ENCODE measurements around the gene CLINT1. TPM values are rescaled to one million over a fixed set of nuclear protein-coding genes. Genes with fewer than 3 reads are reported as not detected.

The CLINT1 gene
- total RNA-seq, 6 experiments from 2014 or later, result 80.7 to 90.3 (median 85.5) TPM

DNA sequence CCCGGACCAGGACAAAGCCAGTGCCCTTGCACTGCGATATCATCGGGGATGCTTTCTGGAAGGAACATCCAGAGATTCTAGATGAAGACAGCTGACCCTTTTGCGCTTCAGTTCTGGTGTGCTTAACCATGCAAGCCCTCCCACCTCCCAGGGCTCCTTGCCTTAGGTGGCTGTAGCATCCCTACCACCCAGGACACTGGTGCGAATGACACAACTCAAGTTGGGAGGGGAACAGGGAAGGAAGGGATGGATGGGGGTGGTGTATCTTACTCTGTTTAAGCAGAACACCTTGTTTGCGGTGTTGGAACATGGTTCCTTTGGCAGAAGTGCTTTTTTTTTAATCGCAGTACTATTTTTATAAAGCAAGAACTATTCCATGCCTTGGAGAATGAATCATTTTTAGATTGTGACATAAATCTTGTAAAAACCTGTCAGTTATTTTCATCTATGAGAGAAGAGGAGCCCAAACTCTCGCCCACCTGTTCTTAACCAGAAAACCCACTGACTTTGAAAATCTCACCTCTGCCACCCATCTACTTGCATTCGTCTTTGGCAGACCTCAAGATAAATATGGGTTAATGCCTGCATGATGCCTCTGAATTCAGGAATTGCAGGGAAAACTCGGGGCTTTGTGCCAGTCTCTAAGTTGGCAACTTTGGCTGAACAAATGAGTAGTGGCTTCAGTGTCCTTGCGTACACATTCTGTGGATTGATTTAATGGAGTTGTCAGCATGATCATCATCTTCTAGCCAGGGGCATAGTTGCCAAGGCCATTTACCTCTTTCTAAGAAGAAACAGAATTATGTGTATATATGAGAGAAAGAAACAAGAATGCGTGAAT lies 119.3 kb downstream of the CLINT1 start:
- H3K4me1 Mint-ChIP-seq (ENCODE audit: low read depth), result peaks cover 14% of the 10 kb centered on the region
- no peak overlapping the region for H3K4me3 Mint-ChIP-seq
- DNase-seq, result no peak
- H3K27me3 Mint-ChIP-seq (ENCODE audit: insufficient read depth), result 0 out of 2 replicates have a peak, but pooled peaks cover 1% of the 10 kb centered on the region
- TF ChIP-seq CTCF (IDR thresholded peaks at IDR 0.05), result no peak
- no peaks in the 10 kb centered on the region for H3K9me3 Mint-ChIP-seq
- H3K27ac Mint-ChIP-seq, result no peak overlapping the region
- peaks cover under 1% of the 10 kb centered on the region; the same call in 1 of the 2 replicates for H3K36me3 Mint-ChIP-seq (ENCODE audit: low read depth)

- Mint-ChIP-seq H3K27ac (no peak overlapping the region), H3K36me3 (ENCODE audit: low read depth) (peaks cover 9% of the 10 kb centered on the region)
- DNase-seq, result no peak
Observed at GRCh38 chr5:157735991-157736390, 123.0 kb downstream of the CLINT1 start.

More at GRCh38 chr5:157735991-157736390, 123.0 kb downstream of the CLINT1 start:
- no peak for TF ChIP-seq CTCF (IDR thresholded peaks at IDR 0.05)
- H3K27me3 Mint-ChIP-seq (ENCODE audit: insufficient read depth), result no peaks in the 10 kb centered on the region
- peaks cover 21% of the 10 kb centered on the region for H3K4me1 Mint-ChIP-seq (ENCODE audit: low read depth)
- H3K9me3 Mint-ChIP-seq, result no peaks in the 10 kb centered on the region
- no peak overlapping the region for H3K4me3 Mint-ChIP-seq

Other genes with a start within 250 kb of the CLINT1 start
- under 1 TPM in 4 of 6 experiments, not detected in 2; 0.09 to 0.19 (median 0.12) TPM for gene SOX30, start 206.7 kb downstream of the CLINT1 start, total RNA-seq (2021; fragmentation: NEBNext Ultra II Directional; extraction: Animal tissue kit (Norgen Biotek cat#: 25700))
- not detected for gene C5orf52, start 187.6 kb downstream of the CLINT1 start, total RNA-seq (2021; fragmentation: NEBNext Ultra II Directional; extraction: Animal tissue kit (Norgen Biotek cat#: 25700))
- 10 to 100 TPM; 13.2 to 16.1 (median 13.5) TPM for gene THG1L, start 127.7 kb downstream of the CLINT1 start, total RNA-seq (2021; fragmentation: NEBNext Ultra II Directional; extraction: Animal tissue kit (Norgen Biotek cat#: 25700))
- 1 to 10 TPM; 2.0 to 2.9 (median 2.2) TPM for gene LSM11, start 115.4 kb downstream of the CLINT1 start, total RNA-seq (2021; fragmentation: NEBNext Ultra II Directional; extraction: Animal tissue kit (Norgen Biotek cat#: 25700))

Measured in HFFc6 (cell line).